Psoas muscle (tissue), 8 donors: ENCODE measurements around the gene JAM3. TPM values are rescaled to one million over a fixed set of nuclear protein-coding genes. Genes with fewer than 3 reads are reported as not detected.

Experiments used
- ATAC-seq, 4 donors: fragments of 200-7000 bp; cut with Tn5 transposase; one replicate each; pipeline ENCODE4 v1.9.1; 2020; ENCODE audit warnings: moderate library complexity in 3 of 4, mild to moderate bottlenecking in 2 of 4
- DNase-seq, 2 donors: peaks; one replicate each; pipeline ENCODE4 v3.0.0-alpha.2; 2020
- H3K27ac ChIP-seq: fragments of 200-600 bp; one replicate; pipeline ENCODE4 v1.8.0; 2022
- H3K27me3 ChIP-seq, 3 donors: fragments of 200-600 bp in 1 of 3; one replicate each; pipeline versions ENCODE4 v1.6.1 to v1.8.0; 2013 to 2022; ENCODE audit warnings: low read length in 2 of 3, mild to moderate bottlenecking in 2 of 3, moderate library complexity in 1 of 3; ENCODE audit not compliant: insufficient read depth in 3 of 3
- H3K36me3 ChIP-seq, 2 donors: fragments of 200-600 bp in 1 of 2; one replicate each; pipeline versions ENCODE4 v1.6.1 to v1.8.0; 2013 to 2022; ENCODE audit warnings: low read depth in 1 of 2, mild to moderate bottlenecking in 1 of 2, moderate library complexity in 1 of 2; ENCODE audit not compliant: insufficient read depth in 1 of 2
- H3K4me1 ChIP-seq: fragments of 200-600 bp; one replicate; pipeline ENCODE4 v1.8.0; 2022
- H3K4me3 ChIP-seq: fragments of 200-600 bp; one replicate; pipeline ENCODE4 v1.8.0; 2022; ENCODE audit warnings: mild to moderate bottlenecking
- H3K9me3 ChIP-seq: fragments of 200-600 bp; one replicate; pipeline ENCODE4 v1.8.0; 2022
- CTCF ChIP-seq: fragments of 200-600 bp; IDR thresholded peaks from one replicate; pipeline ENCODE4 v1.8.0; 2022; ENCODE audit warnings: antibody characterized with exemption
- WGBS, 3 donors: extraction: QIAGEN DNeasy Blood & Tissue Kit; methylation state at CpG; one replicate each; pipeline versions ENCODE4 v1.1.6 to v1.1.7; 2013; 5-methylcytosine and 5-hydroxymethylcytosine counted together
- intact Hi-C, 2 donors: fragments of 100-400 bp; cut with DNase I; formaldehyde crosslinking; loops; one replicate each; pipeline versions ENCODE4 v1.11.0 to v1.14.2; 2022
- polyA plus RNA-seq, 3 donors: library from polyadenylated mRNA; stranded (reverse); fragments of 200-250 nt; gene quantifications; one replicate each; pipeline ENCODE4 v1.2.3, GENCODE V29; 2013
- total RNA-seq, 4 donors: library from RNA; stranded (reverse); fragmentation: NEBNext Ultra II Directional in 2 of 4; extraction: Animal tissue kit (Norgen Biotek cat#: 25700) in 2 of 4; gene quantifications; one replicate each; pipeline versions ENCODE4 v1.2.1 to v1.2.4, GENCODE V29; 2021 to 2023
- donor health status: healthy with polysubstance abuse.
- donor health status: DM: no; HTN: no; CAD: no; lungs with moderate emphysema.
- donor health status: Bipolar disorder and iron deficiency.
- donor health status: healthy.
- donor health status: DM: yes; HTN: yes; CAD: no.
- donor health status: DM: no; HTN: no; CAD: no.
- donor health status: DM: no; HTN: no; CAD: no.
- donor health status: DM: yes; HTN: yes; CAD: no.

The JAM3 gene
- total and polyA plus RNA-seq, 7 donors, result 2.4 to 12.7 (median 5.8) TPM

- DNase-seq, result no peak
- Histone ChIP-seq H3K27me3 (no peaks in the 10 kb centered on the region), H3K4me1 (no peaks in the 10 kb centered on the region), H3K4me3 (no peak overlapping the region), H3K36me3 (peaks cover 0 to 82% of the 10 kb centered on the region in 2 donors), H3K27ac (no peak overlapping the region), H3K9me3 (no peaks in the 10 kb centered on the region)
- intact Hi-C loops, result no loop called here
- TF ChIP-seq CTCF, result no peak
- WGBS, 3 donors, result 93 to 94% (median 94%) methylated on average over 16 of the region's 16 CpGs
- no peak for ATAC-seq
Observed at GRCh38 chr11:134149371-134149770, 80.5 kb downstream of the JAM3 start.

GRCh38 chr11:134150195-134150903, 81.5 kb downstream of the JAM3 start:
- no peak overlapping the region for H3K27ac ChIP-seq
- WGBS, 3 donors, result 67 to 75% (median 71%) methylated on average over 12 of the region's 12 CpGs
- H3K4me3 ChIP-seq, result no peak overlapping the region
- intact Hi-C loops, result no loop called here
- no peaks in the 10 kb centered on the region for H3K9me3 ChIP-seq
- H3K27me3 ChIP-seq, result no peaks in the 10 kb centered on the region
- TF ChIP-seq CTCF, result no peak
- peak in 3 of 4 donors; percentile 36 to 71 (median 47) for ATAC-seq
- H3K4me1 ChIP-seq, result no peaks in the 10 kb centered on the region
- no peak for DNase-seq
- H3K36me3 ChIP-seq, result peaks cover 0 to 83% of the 10 kb centered on the region in 2 donors

- Histone ChIP-seq H3K4me1 (no peaks in the 10 kb centered on the region), H3K27me3 (no peaks in the 10 kb centered on the region), H3K27ac (no peak overlapping the region), H3K9me3 (no peaks in the 10 kb centered on the region), H3K36me3 (peaks cover 0 to 81% of the 10 kb centered on the region in 2 donors), H3K4me3 (no peak overlapping the region)
- TF ChIP-seq CTCF, result no peak
- no peak for DNase-seq
- no peak for ATAC-seq
- intact Hi-C loops, result no loop called here
- WGBS, 3 donors, result 92 to 94% (median 93%) methylated on average over 10 of the region's 10 CpGs
Observed at GRCh38 chr11:134151083-134151747, 82.3 kb downstream of the JAM3 start.

GRCh38 chr11:134152696-134153095, 83.8 kb downstream of the JAM3 start:
- no peaks in the 10 kb centered on the region for H3K27me3 ChIP-seq
- no peak for TF ChIP-seq CTCF
- 87 to 89% (median 88%) methylated on average over 9 of the region's 9 CpGs for WGBS, 3 donors
- no peak overlapping the region for H3K4me3 ChIP-seq
- no peak overlapping the region for H3K27ac ChIP-seq
- DNase-seq (no peak), ATAC-seq (no peak)
- peaks cover 0 to 87% of the 10 kb centered on the region in 2 donors for H3K36me3 ChIP-seq
- intact Hi-C loops, result no loop called here
- no peaks in the 10 kb centered on the region for H3K4me1 ChIP-seq
- H3K9me3 ChIP-seq, result no peaks in the 10 kb centered on the region
